GM19025 (cell line): ENCODE results near the gene EXOC3.

Experiments used
- ATAC-seq: cut with Tn5 transposase; IDR thresholded peaks from one replicate; pipeline ENCODE4 v1.9.1; 2021; ENCODE audit warnings: mild to moderate bottlenecking, low read depth, moderate library complexity; ENCODE audit not compliant: unreplicated experiment

EXOC3 gene

DNA sequence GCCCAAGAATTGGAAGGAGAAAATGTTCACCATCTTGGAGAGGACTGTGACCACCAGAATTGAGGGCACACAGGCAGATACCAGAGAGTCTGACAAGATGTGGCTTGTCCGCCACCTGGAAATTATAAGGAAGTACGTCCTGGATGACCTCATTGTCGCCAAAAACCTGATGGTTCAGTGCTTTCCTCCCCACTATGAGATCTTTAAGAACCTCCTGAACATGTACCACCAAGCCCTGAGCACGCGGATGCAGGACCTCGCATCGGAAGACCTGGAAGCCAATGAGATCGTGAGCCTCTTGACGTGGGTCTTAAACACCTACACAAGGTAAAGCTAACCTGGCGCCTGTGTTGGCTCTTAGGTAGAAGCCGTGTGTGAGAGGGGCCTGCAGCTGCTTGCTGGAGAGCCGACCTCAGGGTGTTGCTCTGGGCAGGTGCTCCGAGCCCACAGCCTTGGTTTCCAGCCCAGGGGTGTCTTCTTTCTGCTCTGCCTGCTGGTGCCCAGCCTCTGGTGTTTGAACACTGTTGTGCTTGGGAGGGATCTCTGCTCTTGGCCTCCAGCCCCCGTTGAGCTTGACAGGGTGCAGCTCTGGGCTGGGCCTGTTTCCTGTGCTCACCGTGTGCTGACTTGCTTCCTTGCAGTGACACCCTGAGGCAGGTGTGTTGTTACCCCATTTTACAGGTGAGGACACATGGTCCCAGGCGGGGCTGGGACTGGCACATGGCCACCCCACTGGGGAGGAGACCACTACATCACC, 10.9 kb downstream of the EXOC3 start:
- ATAC-seq = no peak

DNA sequence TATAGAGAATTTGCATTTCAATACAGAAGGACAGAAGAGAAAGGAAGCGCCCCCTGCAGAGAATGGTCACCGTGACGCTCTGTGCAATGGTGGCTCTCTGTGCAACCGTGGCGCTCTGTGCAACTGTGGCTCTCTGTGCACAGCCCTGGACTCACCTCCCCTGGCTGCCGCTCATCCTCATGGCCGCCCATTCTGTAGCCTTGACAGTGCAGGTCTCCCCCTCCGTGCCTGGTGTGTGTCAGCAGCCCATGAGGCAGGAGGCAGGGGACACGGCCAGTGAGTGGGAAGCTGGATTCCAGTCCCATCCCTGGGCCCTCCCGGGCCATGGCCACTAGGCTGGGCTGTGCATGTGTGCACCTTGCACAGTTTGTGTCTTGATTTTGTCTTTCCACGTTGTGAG, 12.0 kb downstream of the EXOC3 start:
- ATAC-seq = no peak

DNA sequence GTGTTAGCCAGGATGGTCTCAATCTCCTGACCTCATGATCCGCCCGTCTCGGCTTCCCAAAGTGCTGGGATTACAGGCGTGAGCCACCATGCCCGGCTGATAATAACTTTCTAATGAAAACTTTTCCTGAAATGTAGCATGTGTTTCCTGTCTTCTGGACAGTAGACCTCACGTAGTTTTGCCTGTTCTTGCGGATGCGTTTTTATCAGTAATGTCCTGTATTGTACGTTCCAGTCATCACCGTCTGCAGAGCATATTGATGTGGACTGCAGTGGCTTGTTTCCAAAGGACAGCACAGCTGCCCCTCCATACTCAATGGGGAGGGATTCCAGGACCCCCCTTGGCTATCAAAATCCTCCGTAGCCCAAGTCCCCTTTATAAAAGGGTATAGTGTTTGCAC, 12.8 kb downstream of the EXOC3 start:
- ATAC-seq = no peak

DNA sequence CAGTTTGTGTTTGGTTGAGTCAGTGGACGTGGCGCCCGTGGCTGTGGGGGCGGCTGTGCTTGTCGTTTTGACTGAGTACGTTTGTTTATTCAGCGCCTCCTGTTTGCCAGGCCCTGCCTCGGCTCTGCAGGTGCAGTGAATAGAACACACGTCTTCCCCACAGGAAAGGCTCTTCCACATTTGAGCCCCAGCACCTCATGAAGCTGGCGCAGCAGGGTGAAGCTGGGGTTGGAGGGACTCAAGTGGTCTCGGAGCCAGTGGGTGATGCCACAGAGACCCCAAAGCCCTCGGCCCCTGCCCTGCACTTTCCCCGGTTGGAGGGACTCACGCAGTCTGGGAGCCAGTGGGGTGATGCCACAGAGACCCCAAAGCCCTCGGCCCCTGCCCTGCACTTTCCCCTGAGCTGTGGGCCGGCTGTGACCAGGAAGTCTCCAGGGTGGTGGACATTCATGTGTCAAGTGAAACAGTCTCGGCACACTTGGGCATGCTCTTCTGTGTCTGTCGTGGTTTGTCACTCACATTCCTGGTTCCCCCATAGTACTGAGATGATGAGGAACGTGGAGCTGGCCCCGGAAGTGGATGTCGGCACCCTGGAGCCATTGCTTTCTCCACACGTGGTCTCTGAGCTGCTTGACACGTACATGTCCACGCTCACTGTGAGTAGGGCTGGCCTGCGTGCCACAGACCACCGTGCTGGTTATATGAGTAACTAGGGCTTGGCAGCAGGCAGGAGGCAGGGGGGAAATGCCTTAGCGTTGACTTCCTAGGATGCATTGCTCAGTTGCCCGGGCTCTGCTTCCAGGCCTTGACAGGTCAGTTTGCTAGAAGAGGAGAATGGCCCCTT, 13.6 kb downstream of the EXOC3 start:
- no peak for ATAC-seq

DNA sequence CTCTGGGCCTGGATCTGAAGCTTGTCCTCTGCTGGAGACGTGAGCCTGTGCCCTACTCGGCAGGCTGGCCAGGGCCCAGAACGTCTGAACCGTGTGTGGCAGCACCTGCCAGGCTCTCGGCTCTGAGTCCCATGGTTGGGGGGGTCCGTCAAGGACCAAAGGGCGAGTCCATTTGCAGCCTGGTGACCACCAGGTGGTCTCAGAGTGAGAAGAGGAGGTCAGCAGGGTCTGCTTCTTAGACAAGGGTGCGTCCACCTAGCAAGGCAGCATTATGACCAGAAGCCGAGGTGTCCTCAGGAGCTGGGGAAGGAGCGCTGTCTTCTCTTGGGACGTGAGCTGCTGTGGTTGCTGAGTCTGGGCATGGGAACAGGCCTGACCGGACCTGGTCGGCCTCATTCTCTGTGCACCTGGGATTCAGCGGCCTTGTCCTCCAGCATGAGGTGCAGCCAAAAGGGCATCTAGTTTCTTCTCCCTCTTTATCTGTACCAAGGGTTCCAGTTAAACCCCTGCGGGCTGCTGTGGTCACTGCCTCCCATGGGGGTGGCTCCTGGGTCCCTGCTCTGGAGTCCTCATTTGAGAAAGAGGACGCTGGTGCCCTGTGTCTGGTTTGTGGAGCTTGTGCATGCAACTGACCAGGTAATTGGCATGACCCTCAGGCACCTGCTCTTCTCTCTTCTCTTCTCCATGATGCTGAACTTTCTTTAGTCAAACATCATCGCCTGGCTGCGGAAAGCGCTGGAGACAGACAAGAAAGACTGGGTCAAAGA, 14.4 kb downstream of the EXOC3 start:
- no peak for ATAC-seq

DNA sequence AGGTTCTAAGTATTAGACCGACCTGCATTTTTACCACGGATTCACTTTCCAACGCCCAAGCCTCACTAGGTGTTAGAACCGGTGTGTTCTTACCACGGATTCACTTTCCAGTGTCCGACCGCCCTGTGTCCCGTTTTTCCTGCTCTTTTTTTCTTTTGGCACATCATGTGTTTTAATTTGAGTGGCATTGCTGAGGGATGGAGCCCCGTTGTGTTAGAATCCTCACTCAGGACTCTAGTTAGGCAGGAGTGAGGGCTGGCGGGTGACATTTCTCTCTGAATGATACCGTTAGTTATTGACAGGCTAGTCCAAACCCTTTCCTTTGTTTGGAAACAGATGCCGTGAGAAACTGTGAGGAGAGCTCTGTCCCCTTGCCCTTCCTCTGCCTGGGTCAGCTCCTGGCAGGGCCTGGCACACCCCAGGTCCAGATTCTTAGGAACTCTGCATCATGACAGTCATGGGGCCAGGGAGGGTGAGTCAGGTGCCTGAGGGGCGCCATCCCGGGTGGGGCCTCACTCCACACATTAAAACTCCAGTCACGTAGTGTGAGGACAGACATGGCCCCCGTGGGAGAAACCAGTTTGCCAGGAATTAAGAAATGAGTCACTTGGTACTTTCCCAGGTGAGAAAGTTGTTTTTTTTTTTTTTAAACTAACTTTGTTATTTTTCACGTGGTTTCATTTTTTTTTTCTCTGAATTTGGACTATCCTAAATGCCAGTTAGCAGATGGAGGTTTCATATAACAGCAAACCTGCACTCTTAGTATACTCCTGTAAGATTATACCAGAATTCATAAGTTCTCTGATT, 15.8 kb downstream of the EXOC3 start:
- ATAC-seq = no peak

DNA sequence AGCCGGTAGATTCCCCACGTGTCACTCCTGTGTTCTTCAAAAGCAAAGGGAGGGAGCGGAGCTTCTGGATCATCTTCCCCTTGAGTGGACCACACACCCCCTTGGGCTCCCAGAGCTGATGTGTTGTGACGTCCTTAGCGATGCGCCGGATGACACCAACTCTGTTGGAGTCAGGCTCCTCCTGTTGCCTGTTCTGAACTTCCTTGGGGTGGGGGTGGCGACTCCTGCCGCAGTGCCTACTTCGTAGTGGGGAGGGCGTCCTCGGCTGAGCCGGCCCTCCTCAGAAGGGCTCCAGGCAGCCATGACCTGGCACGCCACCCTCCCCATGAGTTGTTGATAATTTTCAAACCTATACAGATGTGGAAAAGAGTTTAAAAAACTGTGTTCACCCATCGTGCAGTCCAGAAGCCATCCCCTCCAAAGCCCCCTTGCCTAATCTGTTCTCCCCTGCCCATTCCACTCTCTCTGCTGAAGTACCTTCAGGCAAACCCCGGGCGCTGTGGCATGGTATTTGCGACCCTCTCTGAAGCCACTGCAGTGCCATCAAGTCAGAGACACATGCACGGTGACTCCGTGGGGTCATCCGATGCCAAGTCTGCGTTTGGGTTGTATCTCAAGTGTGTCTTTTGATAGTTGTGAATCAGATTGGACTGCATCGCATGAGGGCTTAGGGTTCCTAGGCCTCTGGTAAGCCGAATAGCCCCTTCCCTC, 16.7 kb downstream of the EXOC3 start:
- no peak for ATAC-seq

DNA sequence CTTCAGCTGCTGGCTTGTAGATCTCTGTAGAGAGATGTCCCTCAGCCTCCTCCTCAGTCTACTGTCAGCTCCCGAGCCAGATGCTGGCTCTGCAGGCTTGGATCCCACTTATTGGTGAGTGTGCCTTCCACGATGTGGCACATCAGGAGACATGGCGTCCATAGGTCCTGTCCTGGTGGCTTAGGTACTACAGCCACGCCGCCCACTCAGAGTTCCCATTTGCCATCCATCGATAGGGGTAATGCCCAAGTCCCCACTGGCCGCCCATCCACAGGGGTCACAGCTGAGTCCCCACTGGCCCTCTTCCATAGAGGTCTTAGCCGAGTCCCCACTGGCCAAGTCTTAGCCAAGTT, 17.3 kb downstream of the EXOC3 start:
- no peak for ATAC-seq

DNA sequence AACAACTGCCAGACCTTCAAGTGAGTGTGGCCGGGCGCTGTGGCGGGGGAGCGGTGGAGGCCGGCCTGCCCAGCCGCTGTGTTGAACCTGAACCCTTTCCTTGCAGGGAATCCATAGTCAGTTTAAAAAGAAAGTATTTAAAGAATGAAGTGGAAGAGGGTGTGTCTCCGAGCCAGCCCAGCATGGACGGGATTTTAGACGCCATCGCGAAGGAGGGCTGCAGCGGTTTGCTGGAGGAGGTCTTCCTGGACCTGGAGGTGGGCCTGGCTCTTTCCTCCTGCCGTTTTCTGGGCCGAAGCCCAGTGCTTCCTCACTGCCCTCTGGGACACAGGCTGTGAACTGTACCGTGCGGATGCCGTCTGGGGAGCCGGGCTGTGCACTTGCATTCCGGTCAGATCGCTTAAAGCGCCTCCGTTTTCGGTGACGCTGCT, 19.1 kb downstream of the EXOC3 start:
- ATAC-seq = no peak

DNA sequence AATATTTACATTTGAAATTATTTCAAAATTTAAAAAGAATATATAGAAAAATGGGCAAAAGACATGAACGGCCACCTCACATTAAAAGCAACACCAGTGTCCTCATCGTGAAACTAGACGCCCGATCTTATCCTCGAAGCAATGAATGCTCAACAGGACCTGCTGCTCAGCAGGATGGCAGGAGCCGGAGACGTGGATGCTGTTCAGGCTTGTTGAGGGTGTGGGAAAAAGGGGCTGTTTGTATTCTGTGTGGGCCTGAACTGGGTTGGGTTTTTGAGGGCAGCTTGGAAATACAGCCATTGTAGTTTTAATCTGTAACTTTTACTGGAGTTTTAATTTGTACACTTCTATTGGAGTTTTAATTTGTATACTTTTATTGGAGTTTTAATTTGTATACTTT, 20.3 kb downstream of the EXOC3 start:
- no peak for ATAC-seq

DNA sequence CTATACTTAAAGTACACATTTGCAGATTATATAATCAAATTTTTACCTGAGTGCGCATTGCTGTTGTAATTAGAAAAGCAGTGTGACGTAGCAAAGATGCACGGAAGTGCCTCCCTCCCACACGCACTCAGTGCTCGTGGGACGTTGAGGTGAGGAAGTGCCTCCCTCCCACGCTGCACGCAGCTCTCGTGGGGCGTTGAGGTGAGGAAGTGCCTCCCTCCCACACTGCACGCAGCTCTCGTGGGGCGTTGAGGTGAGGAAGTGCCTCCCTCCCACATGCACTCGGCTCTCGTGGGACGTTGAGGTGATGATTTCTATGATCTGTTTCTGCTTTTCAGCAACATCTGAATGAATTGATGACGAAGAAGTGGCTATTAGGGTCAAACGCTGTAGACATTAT, 21.0 kb downstream of the EXOC3 start:
- ATAC-seq = no peak

DNA sequence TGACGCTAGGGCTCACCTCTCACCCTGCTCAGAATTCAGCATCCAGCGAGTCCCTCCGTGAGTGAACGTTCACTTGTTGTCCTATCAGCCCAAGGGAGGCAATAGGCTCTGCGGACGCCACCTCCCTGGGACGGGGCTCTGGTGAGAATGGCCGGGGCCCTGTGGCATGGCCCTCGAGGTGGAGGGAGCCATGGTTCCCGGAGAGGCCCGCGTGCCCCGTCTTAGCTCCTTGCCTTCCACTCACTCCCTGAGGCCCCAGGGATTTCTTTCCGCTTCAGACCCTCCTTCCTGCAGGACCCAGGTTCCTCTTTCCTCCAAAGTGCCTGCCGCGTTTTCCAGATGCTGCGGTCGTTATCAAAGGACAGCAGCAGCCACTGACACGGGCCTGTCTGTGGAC, 21.5 kb downstream of the EXOC3 start:
- no peak for ATAC-seq

DNA sequence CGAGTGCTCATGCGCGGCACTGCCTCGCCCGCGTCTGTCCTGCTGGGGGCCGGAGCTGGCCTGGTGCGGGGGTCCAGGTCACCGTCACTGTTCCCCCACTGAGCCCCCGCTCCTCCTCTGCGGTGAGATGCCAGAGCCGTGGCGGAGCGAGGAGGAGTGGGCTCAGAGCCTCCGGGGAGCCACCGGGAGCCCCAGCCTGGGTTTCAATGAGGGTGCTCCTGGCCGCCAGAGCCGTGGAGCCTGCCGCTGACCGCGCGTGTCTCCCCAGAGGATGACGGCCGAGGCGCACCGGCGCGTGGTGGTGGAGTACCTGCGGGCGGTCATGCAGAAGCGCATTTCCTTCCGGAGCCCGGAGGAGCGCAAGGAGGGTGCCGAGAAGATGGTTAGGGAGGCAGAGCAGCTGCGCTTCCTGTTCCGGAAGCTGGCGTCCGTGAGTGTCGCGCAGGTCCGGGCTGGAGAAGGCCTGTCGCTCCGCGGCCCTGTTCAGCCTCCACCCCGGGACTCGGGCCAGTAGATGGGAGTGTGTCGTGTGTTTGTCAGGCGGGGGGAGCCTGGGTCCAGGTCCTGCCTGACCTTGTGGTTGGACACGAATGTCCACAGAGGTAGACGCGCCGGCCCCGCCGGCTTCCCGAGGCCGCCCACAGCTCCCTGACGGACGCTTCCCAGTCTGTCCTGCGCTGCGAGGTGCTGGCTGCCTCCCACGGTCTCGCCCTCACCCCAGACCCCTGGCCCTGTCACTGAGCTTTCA, 22.0 kb downstream of the EXOC3 start:
- ATAC-seq = no peak

DNA sequence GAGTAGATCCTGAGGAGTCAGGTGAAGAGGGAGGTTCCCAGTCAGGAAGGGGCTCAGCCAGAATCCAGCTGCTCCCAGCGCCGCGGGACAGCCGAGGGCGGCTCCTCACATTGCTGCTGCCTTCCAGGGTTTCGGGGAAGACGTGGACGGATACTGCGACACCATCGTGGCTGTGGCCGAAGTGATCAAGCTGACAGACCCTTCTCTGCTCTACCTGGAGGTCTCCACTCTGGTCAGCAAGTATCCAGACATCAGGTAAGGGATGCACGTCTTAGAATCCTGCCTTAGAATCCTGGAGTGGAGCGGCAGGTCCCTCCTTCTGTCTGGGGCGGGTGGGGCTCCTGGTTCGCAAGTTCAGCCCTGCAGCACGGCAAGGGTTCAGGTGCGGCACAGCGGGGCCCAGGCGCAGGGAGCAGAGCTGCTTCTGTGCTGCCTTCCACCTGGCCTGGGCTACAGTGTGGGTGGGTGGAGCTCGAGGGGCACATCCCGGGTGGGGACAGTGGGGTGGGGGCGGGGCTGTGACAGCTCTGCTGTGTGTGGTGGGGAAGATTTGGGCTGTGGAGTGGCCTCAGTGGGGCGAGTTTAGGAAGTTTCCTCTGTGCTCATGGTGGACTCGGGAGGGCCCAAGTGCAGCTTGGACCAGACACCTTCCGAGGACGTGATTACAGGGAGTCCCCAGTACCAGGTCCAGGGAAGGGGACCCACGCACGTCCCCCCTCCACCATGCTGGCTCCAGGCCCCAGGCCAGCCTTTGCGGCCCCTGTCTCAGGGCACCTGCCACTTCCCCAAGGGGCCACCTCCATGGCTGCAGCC, 22.8 kb downstream of the EXOC3 start:
- ATAC-seq = no peak

DNA sequence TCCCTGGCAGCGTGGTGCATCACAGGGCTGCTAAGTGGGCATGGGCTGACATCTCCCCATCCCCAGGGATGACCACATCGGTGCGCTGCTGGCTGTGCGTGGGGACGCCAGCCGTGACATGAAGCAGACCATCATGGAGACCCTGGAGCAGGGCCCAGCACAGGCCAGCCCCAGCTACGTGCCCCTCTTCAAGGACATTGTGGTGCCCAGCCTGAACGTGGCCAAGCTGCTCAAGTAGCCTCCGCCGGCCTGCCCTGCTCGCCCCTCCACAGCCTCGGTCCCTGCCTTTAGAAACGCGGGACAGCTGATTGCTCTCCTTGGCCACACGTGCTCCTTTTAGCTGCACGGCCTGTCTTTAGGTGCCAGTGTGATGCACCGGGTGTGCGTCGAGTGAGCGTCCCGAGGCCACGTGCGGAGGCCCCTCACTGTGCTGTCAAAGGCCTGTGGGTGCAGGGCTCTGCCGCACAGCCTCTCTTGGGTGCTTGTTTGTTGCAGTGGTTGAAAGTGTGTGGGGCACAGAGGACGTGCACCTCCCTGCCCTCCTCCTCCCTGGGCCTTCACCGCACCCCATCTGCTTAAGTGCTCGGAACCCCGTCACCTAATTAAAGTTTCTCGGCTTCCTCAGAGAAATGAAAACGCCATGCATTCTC, 23.8 kb downstream of the EXOC3 start:
- no peak for ATAC-seq

DNA sequence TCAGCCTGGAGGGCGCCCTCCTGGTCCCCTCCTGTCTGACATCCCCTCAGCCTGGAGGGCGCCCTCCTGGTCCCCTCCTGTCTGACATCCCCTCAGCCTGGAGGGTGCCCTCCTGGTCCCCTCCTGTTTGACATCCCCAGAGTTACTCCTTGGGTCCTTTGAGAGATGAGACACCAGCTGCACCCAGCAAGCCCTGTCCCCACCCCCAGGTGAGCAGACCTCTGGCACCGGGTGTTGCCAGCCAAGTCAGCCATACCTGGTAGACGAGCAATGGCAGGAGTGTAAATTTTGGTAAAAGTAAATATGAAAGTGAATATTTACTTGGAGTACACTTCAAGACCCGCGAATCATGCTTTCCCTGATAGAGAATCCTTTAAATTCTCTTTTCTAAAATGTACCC, 25.4 kb downstream of the EXOC3 start:
- no peak for ATAC-seq

DNA sequence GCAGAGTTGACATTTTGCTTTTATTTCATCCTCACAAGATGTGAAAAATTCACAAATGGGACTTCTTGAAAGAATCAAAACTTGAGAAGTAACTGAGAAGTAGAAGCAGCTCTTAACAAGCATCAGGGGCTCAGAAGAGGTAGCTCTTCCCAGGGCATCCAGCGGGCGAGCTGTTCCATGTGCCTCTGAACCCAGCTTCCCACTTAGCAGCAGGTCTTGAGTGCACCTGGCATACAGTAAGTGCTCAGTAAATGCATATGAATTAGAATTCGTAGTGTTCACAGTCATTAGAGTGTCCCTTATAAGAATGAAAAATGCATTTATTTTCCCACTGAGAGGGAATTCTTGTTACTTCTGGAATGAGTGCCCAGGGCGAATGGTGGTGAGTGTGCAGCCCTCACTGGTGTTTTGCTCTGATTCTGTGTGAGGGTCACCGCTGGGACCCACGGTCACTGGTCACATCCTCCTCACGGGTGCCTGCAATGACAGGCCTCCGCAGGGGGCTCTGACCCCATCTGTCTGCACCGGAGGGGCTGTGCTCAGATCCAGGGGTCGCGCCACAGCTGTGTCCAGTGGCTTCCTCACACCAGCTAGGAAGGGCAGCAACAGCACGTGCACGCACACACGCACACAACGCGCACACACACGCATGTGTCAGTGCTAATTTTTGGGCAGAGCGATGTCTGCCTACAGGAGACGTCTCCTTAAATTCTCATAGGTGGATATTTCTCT, 26.9 kb downstream of the EXOC3 start:
- ATAC-seq = no peak
